Adrenal gland (tissue), 12 donors: ENCODE measurements around the gene MON1B. TPM values are rescaled to one million over a fixed set of nuclear protein-coding genes. Genes with fewer than 3 reads are reported as not detected.
"Not testable (repeated sequence)": the region's sequence is repeated elsewhere in the genome, so short reads cannot be mapped to it uniquely, and the experiment has no call there.

Experiments
- DNase-seq, 7 donors: peaks; one replicate each; pipeline ENCODE4 v3.0.0-alpha.2; 2019 to 2020
- H3K27ac ChIP-seq, 5 donors: fragments of 200-600 bp; sonication (generic) in 4 of 5; 1 replicate in 3 of 5; 2 replicates in 2 of 5; pipeline versions ENCODE4 v1.5.1 to v1.8.0; 2016 to 2020; ENCODE audit warnings: mild to moderate bottlenecking in 1 of 5
- H3K27me3 ChIP-seq: fragments of 200-600 bp; 2 replicates; pipeline ENCODE4 v1.8.0; 2021
- H3K36me3 ChIP-seq, 2 donors: fragments of 200-600 bp; replicated peaks in 1 of 2; 1 replicate in 1 of 2; 2 replicates in 1 of 2; pipeline versions ENCODE4 v1.5.1 to v1.8.0; 2018 to 2022
- H3K4me1 ChIP-seq, 2 donors: fragments of 200-600 bp; replicated peaks in 1 of 2; 1 replicate in 1 of 2; 2 replicates in 1 of 2; pipeline versions ENCODE4 v1.5.1 to v1.8.0; 2018 to 2021
- H3K4me3 ChIP-seq, 4 donors: fragments of 200-600 bp; sonication (generic) in 3 of 4; one replicate each; pipeline ENCODE4 v1.5.1; 2016 to 2018
- H3K9me3 ChIP-seq, 3 donors: fragments of 200-600 bp; sonication (generic) in 1 of 3; replicated peaks in 1 of 3; 1 replicate in 2 of 3; 2 replicates in 1 of 3; pipeline versions ENCODE4 v1.5.1 to v1.8.0; 2016 to 2021
- CTCF ChIP-seq, 6 experiments: fragments of 450-650 bp in 4 of 6; fragments of 200-600 bp in 2 of 6; sonication (generic) in 1 of 6; IDR thresholded peaks; 1 replicate in 5 of 6; 2 replicates in 1 of 6; pipeline versions ENCODE4 v1.5.1 to v1.8.0; 2016 to 2021; ENCODE audit warnings: antibody characterized with exemption in 6 of 6, mild to moderate bottlenecking in 2 of 6, moderate library complexity in 1 of 6
- POLR2A ChIP-seq, 2 donors: fragments of 450-650 bp; IDR thresholded peaks; one replicate each; pipeline ENCODE4 v1.6.1; 2017; ENCODE audit warnings: antibody characterized with exemption in 2 of 2, mild to moderate bottlenecking in 2 of 2, moderate library complexity in 1 of 2
- WGBS, 4 donors: extraction: QIAGEN DNeasy Blood & Tissue Kit in 2 of 4; methylation state at CpG; one replicate each; pipeline versions ENCODE4 v1.1.5 to v1.1.7; 2013 to 2017; 5-methylcytosine and 5-hydroxymethylcytosine counted together
- intact Hi-C, 2 donors: fragments of 100-400 bp; cut with DNase I; formaldehyde crosslinking; loops; one replicate each; pipeline versions ENCODE4 v1.14.1 to v1.15.0; 2022 to 2023
- polyA plus RNA-seq, 3 donors: library from polyadenylated mRNA; stranded (reverse); fragments of 200-250 nt in 2 of 3; fragments of 350-450 nt in 1 of 3; fragmentation: Illumina TruSeq in 1 of 3; extraction: RNeasy Lipid Tissue Mini Kit (QIAGEN cat#74804) in 1 of 3; gene quantifications; one replicate each; pipeline ENCODE4 v1.2.3, GENCODE V29; 2013 to 2014
- total RNA-seq, 9 donors: library from RNA; depleted of rRNA in 4 of 9; stranded (reverse); fragments of >200 nt in 4 of 9; fragments of 120-200 nt in 1 of 9; fragmentation: NEBNext Ultra II Directional in 1 of 9; extraction: Animal tissue kit (Norgen Biotek cat#: 25700) in 1 of 9; gene quantifications; one replicate each; pipeline versions ENCODE4 v1.1.0 to v1.2.4, GENCODE V29; 2013 to 2023
- donor health status: healthy with polysubstance abuse.
- donor health status: Bipolar disorder and iron deficiency.
- donor health status: DM: yes; HTN: yes; CAD: no.
- donor health status: DM: no; HTN: no; CAD: no.
- donor health status: DM: no; HTN: no; CAD: no.
- donor health status: DM: yes; HTN: yes; CAD: no.

The MON1B gene
- total and polyA plus RNA-seq, 12 donors, result 7.5 to 94.0 (median 27.2) TPM

GRCh38 chr16:77157346-77158058 is 33.5 kb upstream of the MON1B start:
- H3K4me3 ChIP-seq, result no peak overlapping the region
- H3K9me3 ChIP-seq, result no peaks in the 10 kb centered on the region
- no peak for TF ChIP-seq POLR2A (IDR thresholded peaks at IDR 0.05)
- TF ChIP-seq CTCF (IDR thresholded peaks at IDR 0.05), result no peak
- H3K27ac ChIP-seq, result no peak overlapping the region
- H3K36me3 ChIP-seq, result no peaks in the 10 kb centered on the region
- 39 to 53% (median 50%) methylated on average over 3 of the region's 3 CpGs for whole genome bisulfite sequencing, 4 donors
- no peaks in the 10 kb centered on the region for H3K4me1 ChIP-seq
- no peak for DNase-seq
- H3K27me3 ChIP-seq, result no peaks in the 10 kb centered on the region
- intact Hi-C loops, result no loop called here

GRCh38 chr16:77158293-77158692 is 32.7 kb upstream of the MON1B start:
- Histone ChIP-seq H3K4me3 (no peak overlapping the region), H3K9me3 (no peaks in the 10 kb centered on the region), H3K27ac (no peak overlapping the region), H3K36me3 (no peaks in the 10 kb centered on the region), H3K4me1 (no peaks in the 10 kb centered on the region), H3K27me3 (no peaks in the 10 kb centered on the region)
- 83 to 94% (median 89%) methylated on average over 6 of the region's 6 CpGs for WGBS, 4 donors
- intact Hi-C loops, result no loop called here
- DNase-seq, result no peak
- TF ChIP-seq CTCF (IDR thresholded peaks at IDR 0.05) (no peak), POLR2A (IDR thresholded peaks at IDR 0.05) (no peak)

DNA sequence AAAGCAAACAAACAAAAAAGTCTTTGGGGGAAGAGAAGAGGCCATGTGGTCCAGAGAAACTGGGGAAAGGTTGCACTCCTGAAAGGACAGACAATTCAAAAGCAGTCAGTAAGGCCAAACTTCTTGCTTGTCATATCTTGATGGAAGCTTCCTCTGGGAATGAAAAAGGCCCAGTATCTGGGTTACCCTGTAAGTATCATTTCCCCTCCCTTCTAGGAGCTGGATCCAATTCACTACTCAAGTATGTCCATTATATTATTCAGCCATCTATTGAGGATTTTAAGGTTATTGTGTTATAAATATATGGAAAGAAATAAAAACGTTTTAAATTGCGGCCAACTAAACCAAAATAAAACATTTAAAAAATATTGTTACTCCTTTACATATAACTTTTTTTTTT is 26.0 kb upstream of the MON1B start:
- intact Hi-C loops, result no loop called here
- WGBS, 4 donors, result 77 to 82% (median 80%) methylated on average over 2 of the region's 2 CpGs

DNA sequence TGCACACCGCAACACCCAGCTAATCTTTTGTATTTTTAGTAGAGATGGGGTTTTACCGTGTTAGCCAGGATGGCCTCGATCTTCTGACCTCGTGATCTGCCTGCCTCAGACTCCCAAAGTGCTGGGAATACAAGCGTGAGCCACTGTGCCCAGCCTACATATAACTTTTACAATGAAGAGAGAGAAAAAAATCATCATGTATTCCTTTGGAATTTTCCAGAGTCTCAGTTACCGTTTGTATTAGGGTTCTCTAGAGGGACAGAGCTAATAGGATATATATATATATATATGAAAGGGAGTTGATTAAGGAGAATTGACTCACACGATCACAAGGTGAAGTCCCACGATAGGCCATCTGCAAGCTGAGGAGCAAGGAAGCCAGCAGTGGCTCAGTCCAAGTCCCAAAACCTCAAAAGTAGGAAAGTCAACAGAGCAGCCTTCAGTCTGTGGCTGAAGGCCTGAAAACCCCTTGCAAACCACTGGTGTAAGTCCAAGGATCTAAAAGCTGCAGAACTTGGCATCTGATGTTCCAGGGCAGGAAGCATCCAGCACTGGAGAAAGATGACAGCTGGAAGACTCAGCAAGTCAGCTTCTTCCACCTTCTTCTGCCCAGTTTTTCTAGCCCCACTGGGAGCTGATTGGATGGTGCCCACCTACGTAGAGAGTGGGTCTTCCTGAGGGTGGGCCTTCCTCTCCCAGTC is 25.3 kb upstream of the MON1B start:
- H3K9me3 ChIP-seq, H3K36me3 ChIP-seq, intact Hi-C loops, H3K27ac ChIP-seq, H3K4me3 ChIP-seq, DNase-seq, H3K27me3 ChIP-seq, H3K4me1 ChIP-seq: not testable (repeated sequence)
- WGBS, 4 donors, result 82 to 87% (median 85%) methylated on average over 9 of the region's 9 CpGs

More for the DNA sequence above, 26.0 kb upstream of the MON1B start:
- Histone ChIP-seq H3K9me3 (no peaks in the 10 kb centered on the region), H3K36me3 (no peaks in the 10 kb centered on the region), H3K27ac (no peak overlapping the region), H3K4me3 (no peak overlapping the region), H3K4me1 (no peaks in the 10 kb centered on the region), H3K27me3 (peaks cover 3% of the 10 kb centered on the region)
- no peak for DNase-seq
- TF ChIP-seq CTCF (IDR thresholded peaks at IDR 0.05) (no peak), POLR2A (IDR thresholded peaks at IDR 0.05) (no peak)
